Raji (cell line): ENCODE measurements around the gene FYB1.

Experiments
- POLR2A ChIP-seq: IDR thresholded peaks from 2 replicates; pipeline ENCODE4 v1.6.1; 2011; ENCODE audit warnings: low read depth, low read length, control low read depth; ENCODE audit not compliant: insufficient read depth

Gene FYB1

DNA sequence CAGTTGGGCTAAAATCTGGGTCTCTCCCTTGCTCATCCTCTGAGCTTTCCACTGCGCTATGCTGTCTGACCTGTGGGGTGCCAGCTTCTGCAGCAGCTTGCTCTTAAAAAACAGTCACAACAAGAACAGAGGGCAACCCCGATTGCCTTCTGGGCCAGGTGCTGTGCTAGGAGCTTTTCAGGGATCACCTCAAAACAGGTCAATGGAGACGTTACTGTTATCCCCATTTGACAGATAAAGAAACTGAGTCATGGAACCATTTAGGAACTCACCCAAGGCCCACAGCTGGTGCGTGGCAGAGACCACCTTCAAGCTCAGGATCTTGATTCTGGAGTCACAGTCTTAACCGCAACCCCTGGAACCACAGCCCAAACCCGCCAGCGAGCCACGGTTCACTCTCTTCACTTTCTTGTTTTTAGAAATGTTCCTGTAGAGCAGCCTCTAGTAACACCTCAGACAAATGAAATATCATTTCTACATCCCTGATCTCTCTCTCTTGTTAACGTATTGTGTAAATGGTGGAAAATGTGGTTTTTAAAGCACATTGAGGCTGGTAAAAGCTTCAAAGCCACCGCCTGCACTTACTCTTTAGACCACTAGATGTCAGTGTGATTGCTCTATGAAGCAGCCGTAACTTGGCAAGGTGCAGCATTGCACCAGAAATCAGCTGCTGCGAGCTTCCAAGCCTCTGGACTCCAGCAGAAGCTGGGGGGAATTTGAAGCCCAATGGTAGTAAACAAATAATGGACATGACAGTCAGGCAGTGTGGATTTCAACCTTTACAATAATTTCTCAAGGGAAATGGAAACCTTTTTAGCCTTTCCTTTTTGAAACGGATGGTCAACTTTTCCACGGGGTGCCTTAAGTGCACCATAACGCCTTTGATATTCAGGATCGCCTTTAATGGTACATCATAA lies 1.7 kb downstream of the FYB1 start:
- TF ChIP-seq POLR2A, result no peak

DNA sequence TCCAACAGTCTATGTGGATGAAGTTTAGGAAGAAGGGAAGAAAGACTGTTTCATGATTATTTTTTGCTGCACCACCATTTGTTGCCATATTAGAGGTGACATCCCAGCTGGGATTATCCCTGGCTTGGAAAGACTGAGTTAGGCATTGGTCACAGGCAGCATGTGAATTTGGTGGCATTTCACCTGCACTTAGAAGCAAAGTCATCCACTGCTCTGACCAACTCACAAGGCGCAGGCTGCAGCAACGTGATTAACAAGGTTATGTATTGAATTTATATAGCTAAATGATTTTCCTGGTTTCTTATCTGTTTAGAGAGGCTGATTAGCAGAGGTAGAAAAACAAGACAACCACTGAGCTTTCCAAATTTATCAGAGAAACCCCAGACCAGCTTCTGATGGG lies 2.7 kb downstream of the FYB1 start:
- TF ChIP-seq POLR2A, result no peak

DNA sequence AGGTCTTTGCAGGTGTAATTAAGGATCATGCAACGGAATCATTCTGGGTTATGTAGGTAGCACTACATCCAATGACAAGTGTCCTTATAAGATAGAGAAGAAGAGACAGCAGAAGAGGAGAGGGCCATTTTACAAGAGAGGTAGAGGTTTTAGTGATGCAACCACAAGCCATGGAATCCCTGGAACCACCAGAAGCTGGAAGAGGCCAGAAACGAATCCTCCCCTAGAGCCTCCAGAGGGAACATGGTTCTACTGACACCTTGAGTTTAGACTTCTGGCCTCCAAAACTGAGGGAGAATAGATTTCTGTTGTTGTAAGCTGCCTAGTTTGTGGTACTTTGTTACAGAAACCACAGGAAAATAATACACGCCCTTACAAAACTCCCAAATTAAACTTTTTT lies 3.5 kb downstream of the FYB1 start:
- TF ChIP-seq POLR2A, result no peak

DNA sequence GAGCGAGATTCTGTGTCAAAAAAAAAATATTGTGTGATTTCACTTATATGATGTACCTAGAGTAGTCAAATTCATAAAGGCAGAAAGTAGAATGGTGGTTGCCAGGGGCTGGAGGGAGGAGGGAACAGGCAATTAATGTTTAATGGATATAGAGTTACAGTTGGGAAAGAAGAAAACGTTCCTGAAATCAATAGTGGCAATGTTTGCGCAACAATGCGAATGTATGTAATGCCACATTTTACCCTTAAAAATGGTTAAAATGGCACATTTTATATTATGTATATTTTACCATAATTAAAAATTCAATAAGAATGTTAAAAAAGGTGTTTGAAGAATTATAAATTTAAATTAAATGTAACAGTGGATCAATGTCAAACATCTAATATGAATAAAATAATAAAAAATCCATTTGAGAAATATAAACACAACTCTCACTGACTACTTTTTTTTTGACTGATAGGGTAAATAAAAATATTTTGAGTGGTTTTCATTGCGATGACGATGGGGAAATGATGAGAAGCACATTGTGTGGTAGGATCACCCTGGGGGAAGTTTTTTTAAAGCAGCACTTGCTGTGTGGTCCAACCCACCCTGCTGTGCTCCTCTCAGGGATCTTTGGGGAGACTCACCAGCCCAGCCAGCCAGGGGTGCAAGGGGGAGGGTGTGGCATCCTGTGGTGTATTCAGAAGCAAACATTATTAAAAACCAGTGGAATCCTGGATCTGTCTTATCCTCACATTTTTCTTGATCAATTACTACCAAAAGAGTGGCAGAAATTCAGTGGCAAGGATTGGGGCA lies 4.3 kb downstream of the FYB1 start:
- TF ChIP-seq POLR2A, result no peak

DNA sequence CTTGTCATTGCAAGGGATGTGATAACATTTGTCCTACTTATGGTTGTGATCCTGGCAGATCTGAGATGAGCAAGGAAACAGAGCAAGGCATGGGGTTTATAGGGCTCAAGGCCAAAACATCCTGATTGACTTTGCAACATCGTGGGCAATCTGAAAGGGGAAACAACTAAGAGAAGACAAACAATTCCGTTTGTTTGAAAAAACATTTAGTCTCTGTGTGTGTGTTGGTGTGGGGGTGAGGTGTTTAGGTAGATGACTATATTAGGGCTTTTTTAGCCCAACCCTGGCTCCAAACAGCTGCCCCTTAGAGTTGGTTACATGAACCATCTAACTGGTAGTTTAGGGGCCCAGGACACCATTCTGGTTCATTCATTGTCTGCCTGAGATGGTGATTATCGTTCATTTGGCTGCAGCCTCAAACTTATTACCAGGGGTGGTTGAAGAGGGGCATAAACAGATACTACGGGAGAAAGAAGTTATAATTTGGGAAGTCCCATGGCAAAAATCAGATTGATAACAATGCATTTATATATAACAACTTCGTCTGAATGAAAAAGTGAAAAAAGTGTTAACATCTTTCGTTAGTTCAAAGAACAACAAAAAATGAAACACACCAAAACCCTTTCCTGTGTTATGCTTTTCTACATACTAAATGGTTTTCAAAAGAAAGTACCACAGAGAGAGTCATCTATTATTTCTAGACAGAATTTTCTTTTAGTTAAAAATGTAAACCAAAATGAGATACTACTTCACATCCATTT lies 5.7 kb downstream of the FYB1 start:
- TF ChIP-seq POLR2A, result no peak

DNA sequence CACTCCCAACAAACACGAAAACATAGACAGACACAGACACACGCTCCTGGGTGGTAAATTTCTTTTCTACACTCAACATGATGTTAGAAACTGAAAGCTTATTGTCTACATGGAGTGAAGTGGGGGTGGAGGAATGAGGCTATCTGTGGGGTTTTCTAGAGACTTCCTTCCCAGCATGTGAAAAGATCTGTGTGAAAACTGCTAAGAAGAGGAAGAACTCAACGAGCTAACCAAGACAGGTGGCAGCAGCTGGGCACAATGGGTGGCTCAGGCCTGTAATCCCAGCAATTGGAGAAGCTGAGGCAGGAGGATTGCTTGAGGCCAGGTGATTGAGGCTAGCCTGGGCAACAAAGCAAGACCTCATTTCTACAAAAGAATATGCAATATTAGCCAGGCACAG lies 7.6 kb downstream of the FYB1 start:
- TF ChIP-seq POLR2A, result no peak

DNA sequence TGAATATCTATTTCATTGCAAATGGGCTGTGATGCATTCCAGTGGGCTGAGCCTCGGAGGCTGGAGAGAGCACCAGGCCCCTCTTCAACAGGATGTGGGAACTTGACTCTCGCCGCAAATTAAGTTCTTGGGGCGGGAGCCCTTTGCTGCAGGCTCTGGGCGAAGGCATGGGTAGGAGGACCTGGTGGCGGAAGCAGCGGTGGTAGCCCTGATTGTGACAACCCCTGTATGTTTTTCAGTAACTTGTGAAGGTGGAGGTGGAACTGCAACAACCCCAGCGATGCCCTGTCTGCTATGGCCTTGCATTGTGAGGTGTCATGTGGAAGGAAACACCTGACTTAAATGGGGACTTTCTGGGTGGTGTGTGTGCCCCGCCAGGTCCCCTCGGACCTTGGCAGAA lies 9.4 kb downstream of the FYB1 start:
- TF ChIP-seq POLR2A, result no peak

DNA sequence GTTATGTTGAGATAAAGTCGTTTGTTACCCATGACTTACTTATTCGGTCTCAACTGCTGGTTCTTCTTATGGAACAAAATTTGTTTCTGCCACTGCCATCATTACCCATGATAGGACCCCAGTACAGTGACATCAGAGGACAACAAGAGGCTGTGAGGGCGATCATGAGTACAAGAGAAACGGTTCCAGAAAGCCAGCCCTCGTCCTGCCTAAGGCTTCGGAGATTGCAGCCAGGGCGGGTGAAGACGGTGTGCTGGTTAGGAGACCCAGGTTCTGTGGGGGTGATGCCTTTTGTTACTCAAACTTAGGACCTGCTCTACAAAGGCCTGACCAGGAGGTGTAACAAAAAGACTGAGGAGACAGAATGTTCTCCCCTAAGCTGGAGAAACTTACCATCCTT lies 10.9 kb downstream of the FYB1 start:
- no peak for TF ChIP-seq POLR2A

DNA sequence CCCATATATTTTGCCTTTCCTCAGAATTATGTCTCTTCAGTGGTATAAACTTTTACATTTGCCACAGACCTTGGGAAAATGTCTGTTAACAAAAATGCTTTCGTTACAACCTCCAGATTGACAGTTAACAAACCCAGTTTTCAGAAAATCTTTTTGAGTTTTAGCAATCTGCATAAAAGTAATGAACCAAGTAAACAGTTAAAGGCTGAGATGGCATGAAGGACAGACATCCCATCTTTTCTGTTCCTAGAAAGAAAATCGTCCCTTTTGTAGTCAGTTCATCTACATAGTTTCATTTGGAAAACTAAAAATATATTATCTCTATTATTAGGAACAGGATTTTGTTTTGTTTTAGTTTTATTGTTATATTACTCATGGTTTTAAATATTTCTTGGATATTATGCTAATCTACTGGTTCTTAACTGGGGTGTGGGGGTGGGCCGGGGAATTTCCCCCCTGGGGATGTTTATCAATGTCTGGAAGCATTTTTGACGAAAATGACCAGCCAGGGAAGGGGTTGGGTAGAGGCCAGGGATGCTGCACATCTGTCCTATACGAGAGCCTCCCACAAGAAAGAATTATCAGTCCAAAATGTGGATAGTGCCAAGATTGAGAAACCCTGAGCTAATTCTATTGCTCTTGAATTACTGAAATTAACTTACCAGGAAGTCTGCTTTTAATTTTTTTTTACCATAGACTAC lies 11.9 kb downstream of the FYB1 start:
- TF ChIP-seq POLR2A, result no peak

DNA sequence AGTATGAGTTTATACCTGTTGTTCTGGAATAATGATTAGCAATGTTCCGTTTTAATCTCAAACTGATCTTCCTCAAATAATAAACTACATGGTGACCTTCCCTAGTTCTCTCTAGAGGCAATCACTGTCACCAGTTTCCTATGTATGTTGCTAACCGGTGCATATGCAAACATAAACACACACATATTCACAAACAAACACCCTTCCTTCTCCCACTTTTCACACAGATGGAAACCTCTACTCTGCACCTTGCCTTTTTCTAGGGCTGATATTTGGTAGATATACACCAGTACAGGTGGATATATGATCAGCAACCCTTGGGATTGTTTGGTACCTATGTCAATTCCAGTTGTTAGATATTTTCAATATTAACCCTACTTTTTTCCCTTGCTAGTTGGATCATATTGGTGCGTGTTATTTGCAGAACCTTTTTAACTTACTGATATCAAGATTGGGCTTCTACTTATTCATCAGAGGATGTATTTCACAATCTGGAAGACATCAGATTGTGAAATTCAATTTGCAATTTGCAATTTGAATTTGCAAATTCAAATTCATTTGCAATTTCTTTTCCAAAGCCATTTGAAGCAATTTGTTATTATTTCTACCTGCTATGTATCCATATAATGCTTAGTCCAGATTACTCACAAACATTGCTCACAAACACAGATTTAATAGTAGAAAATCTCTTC lies 12.6 kb downstream of the FYB1 start:
- TF ChIP-seq POLR2A, result no peak

DNA sequence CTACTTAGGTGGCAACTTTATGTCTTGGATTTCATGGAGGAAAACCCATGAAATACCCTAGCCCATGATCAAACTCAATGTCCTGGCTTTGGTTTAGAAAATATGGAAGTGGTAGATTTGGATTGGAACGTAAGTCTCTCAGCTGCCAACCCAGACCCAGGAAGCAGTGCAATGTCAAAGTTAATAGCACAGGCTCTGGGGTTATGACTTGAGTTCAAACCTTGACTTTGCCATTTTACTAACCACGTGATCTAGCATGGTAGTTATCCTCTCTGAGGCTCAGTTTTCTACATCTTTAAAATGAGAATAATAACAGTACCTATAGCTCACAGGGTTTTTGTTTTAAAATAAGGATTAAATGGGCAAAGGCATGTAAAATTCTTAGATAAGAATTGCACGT lies 13.8 kb downstream of the FYB1 start:
- no peak for TF ChIP-seq POLR2A

DNA sequence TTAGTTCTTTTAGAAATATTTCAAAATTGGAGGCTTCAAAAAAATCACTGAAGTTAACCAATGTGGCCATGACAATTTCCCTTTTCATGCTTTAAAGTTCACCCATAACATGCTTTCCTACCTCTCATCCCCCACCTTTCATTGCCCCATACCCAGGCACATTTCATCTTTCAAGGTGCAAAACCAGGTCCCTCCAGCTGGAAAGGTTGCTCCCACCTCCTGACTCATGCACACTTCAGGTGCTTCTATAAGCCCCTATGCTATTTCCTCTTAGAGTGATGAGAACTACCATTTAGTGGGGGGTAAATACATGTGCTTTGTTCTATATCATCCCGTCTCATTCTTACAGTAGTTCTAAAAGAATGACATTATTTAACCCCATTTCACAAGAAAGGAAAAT lies 15.4 kb downstream of the FYB1 start:
- no peak for TF ChIP-seq POLR2A

DNA sequence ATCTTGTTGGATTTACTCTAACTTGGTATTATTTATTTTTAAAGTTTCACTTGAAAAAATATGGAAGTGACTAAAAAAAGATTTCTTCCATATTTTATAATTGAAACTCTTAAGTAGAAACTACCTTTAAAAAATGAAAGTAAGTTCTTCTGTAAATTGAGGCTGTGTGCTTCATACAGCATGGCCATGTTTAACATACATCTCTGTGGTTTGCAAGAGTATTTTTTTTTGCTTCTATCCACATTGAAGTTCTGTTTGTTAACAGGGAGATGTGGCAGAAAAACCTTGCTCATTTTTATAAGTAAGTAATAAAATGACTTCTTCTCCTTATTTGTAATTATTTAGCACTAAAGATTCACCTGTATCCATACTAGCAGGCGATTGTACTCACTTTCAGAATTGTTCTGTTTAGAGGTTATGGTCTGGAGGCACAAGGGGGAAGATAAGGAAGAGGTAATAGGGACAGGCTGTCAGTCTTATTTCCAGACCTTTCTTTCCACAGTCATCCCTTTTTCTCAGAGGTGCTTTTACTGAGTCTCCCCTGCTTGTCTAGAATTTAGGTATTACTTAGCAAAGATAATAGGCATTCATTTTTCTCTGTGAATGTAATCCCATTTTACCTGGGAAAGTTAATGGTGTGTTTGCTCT lies 16.0 kb downstream of the FYB1 start:
- no peak for TF ChIP-seq POLR2A
